ENCODE results near the gene ADGRF3.
A peak's percentile ranks its signal among the peaks of the same experiment; 100 is the strongest.
"Not testable (repeated sequence)": the region's sequence is repeated elsewhere in the genome, so short reads cannot be mapped to it uniquely, and the experiment has no call there.

ADGRF3 gene

GRCh38 chr2:26327291-26328272 lies 19.0 kb downstream of the ADGRF3 start:
- H3K4me3 ChIP-seq (ENCODE audit: low read depth, low read length): no peak overlapping the region
- no peak for TF ChIP-seq CTCF (conservative IDR thresholded peaks at IDR 0.05; ENCODE audit: low read depth, low read length)
- DNase-seq (ENCODE audit: low read depth): peak; percentile 83

GRCh38 chr2:26326514-26326913 lies 20.1 kb downstream of the ADGRF3 start:
- H3K4me3 ChIP-seq (ENCODE audit: low read depth, low read length): no peak overlapping the region
- DNase-seq (ENCODE audit: low read depth): no peak
- no peak for TF ChIP-seq CTCF (conservative IDR thresholded peaks at IDR 0.05; ENCODE audit: low read depth, low read length)

- DNase-seq (ENCODE audit: low read depth): peak; percentile 51
- H3K4me3 ChIP-seq (ENCODE audit: low read depth, low read length): no peak overlapping the region
- no peak for TF ChIP-seq CTCF (conservative IDR thresholded peaks at IDR 0.05; ENCODE audit: low read depth, low read length)
These were observed 20.7 kb downstream of the ADGRF3 start for GRCh38 chr2:26325851-26326250.

GRCh38 chr2:26324903-26325302 lies 21.7 kb downstream of the ADGRF3 start:
- H3K4me3 ChIP-seq (ENCODE audit: low read depth, low read length): no peak overlapping the region
- DNase-seq (ENCODE audit: low read depth): no peak
- TF ChIP-seq CTCF (conservative IDR thresholded peaks at IDR 0.05; ENCODE audit: low read depth, low read length): no peak

GRCh38 chr2:26324479-26324878 lies 22.1 kb downstream of the ADGRF3 start:
- DNase-seq (ENCODE audit: low read depth); H3K4me3 ChIP-seq (ENCODE audit: low read depth, low read length): not testable (repeated sequence)

- no peak overlapping the region for H3K4me3 ChIP-seq (ENCODE audit: low read depth, low read length)
- no peak for DNase-seq (ENCODE audit: low read depth)
- no peak for TF ChIP-seq CTCF (conservative IDR thresholded peaks at IDR 0.05; ENCODE audit: low read depth, low read length)
These were observed 27.6 kb downstream of the ADGRF3 start for GRCh38 chr2:26318950-26319349.

GRCh38 chr2:26317377-26318105 lies 29.0 kb downstream of the ADGRF3 start:
- no peak for TF ChIP-seq CTCF (conservative IDR thresholded peaks at IDR 0.05; ENCODE audit: low read depth, low read length)
- DNase-seq (ENCODE audit: low read depth): no peak
- H3K4me3 ChIP-seq (ENCODE audit: low read depth, low read length): no peak overlapping the region

All from choroid plexus epithelial cell (primary cell).